PC-3 (cell line): ENCODE data around the gene TCEANC2. TPM values are rescaled to one million over a fixed set of nuclear protein-coding genes. Genes with fewer than 3 reads are reported as not detected.
A peak's percentile ranks its signal among the peaks of the same experiment; 100 is the strongest.

Experiments
- ATAC-seq: fragments of 200-7000 bp; cut with Tn5 transposase; 2 replicates; pipeline ENCODE4 v1.9.1; 2020; ENCODE audit warnings: mild to moderate bottlenecking, moderate library complexity
- BruUV-seq: library from RNA; stranded (reverse); fragments of 400-500 nt; replicated peaks from 2 replicates; lab custom pipeline; 2021; lab: Mats Ljungman, UMichigan
- CTCF ChIA-PET: fragments of 300-600 bp; sonication (Branson Sonifier 250); formaldehyde crosslinking; loops from one replicate; lab custom pipeline; 2022; ENCODE audit warnings: antibody characterized with exemption; lab: Charles Lee
- POLR2A ChIA-PET: fragments of 300-600 bp; sonication (Branson Sonifier 250); formaldehyde crosslinking; loops from one replicate; lab custom pipeline; 2022; ENCODE audit warnings: antibody characterized with exemption; ENCODE audit not compliant: unreplicated experiment; lab: Charles Lee
- DNase-seq: peaks from one replicate; pipeline ENCODE4 v3.0.0-alpha.2; 2015
- H2AFZ ChIP-seq: fragments of 300-600 bp; sonication (generic); 2 replicates; pipeline ENCODE4 v1.6.0; 2016; ENCODE audit warnings: antibody characterized with exemption, low read length
- H3F3A ChIP-seq: fragments of 300-600 bp; sonication (generic); one replicate; pipeline ENCODE4 v1.6.0; 2017; ENCODE audit warnings: antibody characterized with exemption, low read length, control low read depth, mild to moderate bottlenecking; ENCODE audit not compliant: unreplicated experiment
- H3K27ac ChIP-seq: fragments of 300-600 bp; sonication (generic); 2 replicates; pipeline ENCODE4 v1.5.1; 2016; ENCODE audit warnings: mild to moderate bottlenecking, low read length
- H3K27me3 ChIP-seq: fragments of 300-600 bp; sonication (generic); 2 replicates; pipeline ENCODE4 v1.6.1; 2016; ENCODE audit warnings: low read length, mixed read lengths
- H3K36me3 ChIP-seq: fragments of 300-600 bp; sonication (generic); 2 replicates; pipeline ENCODE4 v1.6.1; 2016; ENCODE audit warnings: low read depth, mixed run types, low read length, mixed read lengths
- H3K4me1 ChIP-seq: fragments of 300-600 bp; sonication (generic); 2 replicates; pipeline ENCODE4 v1.5.1; 2016; ENCODE audit warnings: low read length; ENCODE audit not compliant: insufficient read depth
- H3K4me2 ChIP-seq: fragments of 300-600 bp; sonication (generic); 2 replicates; pipeline ENCODE4 v1.6.0; 2016; ENCODE audit warnings: low read length
- H3K4me3 ChIP-seq: fragments of 300-600 bp; sonication (generic); 2 replicates; pipeline ENCODE4 v1.5.1; 2016; ENCODE audit warnings: mild to moderate bottlenecking, low read length, mixed read lengths
- H3K79me2 ChIP-seq: fragments of 300-600 bp; sonication (generic); 2 replicates; pipeline ENCODE4 v1.6.1; 2017; ENCODE audit warnings: low read length, mixed read lengths
- H3K9ac ChIP-seq: fragments of 300-600 bp; sonication (generic); 2 replicates; pipeline ENCODE4 v1.6.0; 2016; ENCODE audit warnings: mild to moderate bottlenecking, low read length
- H3K9me2 ChIP-seq: fragments of 300-600 bp; sonication (generic); replicated peaks from 2 replicates; pipeline ENCODE4 v1.6.1; 2016; ENCODE audit warnings: mixed run types, low read length, mixed read lengths
- H3K9me3 ChIP-seq: fragments of 300-600 bp; sonication (generic); 2 replicates; pipeline ENCODE4 v1.6.1; 2016; ENCODE audit warnings: low read length, mixed read lengths
- H4K20me1 ChIP-seq: fragments of 300-600 bp; sonication (generic); 2 replicates; pipeline ENCODE4 v1.6.1; 2016; ENCODE audit warnings: low read length, mixed read lengths
- CTCF ChIP-seq: fragments of 300-600 bp; sonication (generic); conservative IDR thresholded peaks from 2 replicates; pipeline ENCODE4 v1.5.1; 2017; ENCODE audit warnings: antibody characterized with exemption, low read depth, mild to moderate bottlenecking, low read length
- EZH2 ChIP-seq: fragments of 300-600 bp; sonication (generic); IDR thresholded peaks from one replicate; pipeline ENCODE4 v1.6.1; 2017; ENCODE audit warnings: antibody characterized with exemption, mild to moderate bottlenecking, low read length; ENCODE audit not compliant: unreplicated experiment
- EZH2phosphoT487 ChIP-seq: fragments of 300-600 bp; sonication (generic); IDR thresholded peaks from 2 replicates; pipeline ENCODE4 v1.6.1; 2018; ENCODE audit warnings: mild to moderate bottlenecking, antibody characterized with exemption, low read length, borderline replicate concordance
- intact Hi-C: fragments of 100-400 bp; cut with micrococcal nuclease; formaldehyde crosslinking; loops from 2 replicates; pipeline ENCODE4 v1.9.0; 2023
- total RNA-seq: library from RNA; depleted of rRNA; stranded (reverse); fragments of >200 nt; gene quantifications from 2 replicates; pipeline ENCODE4 v1.2.3, GENCODE V29; 2014

The TCEANC2 gene
- total RNA-seq, 1 experiment from 2014 or later, result 4.2 TPM

GRCh38 chr1:54054438-54054749 is 986 bp downstream of the TCEANC2 start:
- Histone ChIP-seq H3K4me3 (peak overlapping the region; percentile 93), H2AFZ (peak overlapping the region; percentile 94), H3K27ac (no peak overlapping the region), H3K79me2 (peaks cover 33% of the 10 kb centered on the region), H3K9me3 (no peaks in the 10 kb centered on the region), H3K9me2 (no peaks in the 10 kb centered on the region), H3K9ac (peak overlapping the region; percentile 79; the same call in 1 of the 2 replicates), H3F3A (no peaks in the 10 kb centered on the region), H4K20me1 (no peaks in the 10 kb centered on the region), H3K27me3 (no peaks in the 10 kb centered on the region), H3K4me2 (peak overlapping the region; percentile 91), H3K36me3 (no peaks in the 10 kb centered on the region), H3K4me1 (peaks cover 18% of the 10 kb centered on the region)
- no peak for TF ChIP-seq EZH2
- TF ChIP-seq EZH2phosphoT487, result no peak
- no peak for TF ChIP-seq CTCF
- no TSS peak for BruUV-seq
- intact Hi-C loops, result loop anchor here (5.0 to 10.0 kb wide), 3 partner anchors 87 to 190 kb away; partner anchors contain the start of genes IFT25 and LRRC42
- ChIA-PET POLR2A (no interaction called here), CTCF (interaction anchor here (0.6 kb wide), 1 partner anchor 98 kb away, joined by 3 read pairs; no protein-coding TSS in a partner anchor)
- ATAC-seq, result no peak
- no peak for DNase-seq

- H3K27ac ChIP-seq, result no peak overlapping the region
- CTCF ChIA-PET, result no interaction called here
- H2AFZ ChIP-seq, result no peak overlapping the region
- ATAC-seq, result no peak
- H3K9me3 ChIP-seq, result no peaks in the 10 kb centered on the region
- H3K9ac ChIP-seq, result no peak overlapping the region
- no peak for DNase-seq
- H3K4me3 ChIP-seq, result no peak overlapping the region
- H3K79me2 ChIP-seq, result no peaks in the 10 kb centered on the region
- H3F3A ChIP-seq, result no peaks in the 10 kb centered on the region
- POLR2A ChIA-PET, result no interaction called here
- no peaks in the 10 kb centered on the region for H3K4me1 ChIP-seq
- no TSS peak for BruUV-seq
- H3K9me2 ChIP-seq, result no peaks in the 10 kb centered on the region
- no peaks in the 10 kb centered on the region for H3K36me3 ChIP-seq
- intact Hi-C loops, result no loop called here
- H3K27me3 ChIP-seq, result no peaks in the 10 kb centered on the region
- TF ChIP-seq CTCF, result no peak
- no peak for TF ChIP-seq EZH2
- TF ChIP-seq EZH2phosphoT487, result no peak
- no peaks in the 10 kb centered on the region for H4K20me1 ChIP-seq
- no peak overlapping the region for H3K4me2 ChIP-seq
These were observed 10.9 kb downstream of the TCEANC2 start for GRCh38 chr1:54064299-54064698.

- Histone ChIP-seq H3K4me1 (0 out of 2 replicates have a peak, but pooled peaks cover 4% of the 10 kb centered on the region), H3K79me2 (no peaks in the 10 kb centered on the region), H3K4me3 (no peak overlapping the region), H3K9me2 (no peaks in the 10 kb centered on the region), H3K4me2 (no peak overlapping the region), H3K36me3 (no peaks in the 10 kb centered on the region), H3F3A (no peaks in the 10 kb centered on the region), H2AFZ (no peak overlapping the region), H4K20me1 (no peaks in the 10 kb centered on the region), H3K9ac (no peak overlapping the region), H3K27me3 (no peaks in the 10 kb centered on the region), H3K27ac (no peak overlapping the region), H3K9me3 (no peaks in the 10 kb centered on the region)
- ChIA-PET POLR2A (no interaction called here), CTCF (no interaction called here)
- peak; percentile 51 for ATAC-seq
- TF ChIP-seq CTCF (no peak), EZH2phosphoT487 (no peak), EZH2 (no peak)
- intact Hi-C loops, result loop anchor here (1.0 kb wide), 2 partner anchors 130 to 338 kb away; no protein-coding TSS in a partner anchor
- BruUV-seq, result TSS peak; percentile 12
- DNase-seq, result no peak
These were observed 16.4 kb downstream of the TCEANC2 start for GRCh38 chr1:54069791-54070170.
